ENCODE data around the gene CACNB3.
A peak's percentile ranks its signal among the peaks of the same experiment; 100 is the strongest.

Gene CACNB3

GRCh38 chr12:48780381-48781025 is 37.8 kb upstream of the CACNB3 start:
- Histone ChIP-seq H3K9ac (ENCODE audit: low read length) (no peak overlapping the region), H3K4me1 (ENCODE audit: control insufficient read depth, low read depth, low read length) (peaks cover 11% of the 10 kb centered on the region), H3K36me3 (ENCODE audit: control insufficient read depth, low read depth, low read length) (peaks cover 4% of the 10 kb centered on the region), H3K4me3 (ENCODE audit: low read length) (no peak overlapping the region), H3K9me3 (ENCODE audit: control insufficient read depth, low read depth, low read length) (no peaks in the 10 kb centered on the region), H3K27ac (ENCODE audit: low read length) (no peak overlapping the region), H3K27me3 (ENCODE audit: control insufficient read depth, insufficient read depth, low read length) (no peaks in the 10 kb centered on the region)

GRCh38 chr12:48781750-48782456 is 36.4 kb upstream of the CACNB3 start:
- no peaks in the 10 kb centered on the region for H3K36me3 ChIP-seq (ENCODE audit: control insufficient read depth, low read depth, low read length)
- no peak overlapping the region for H3K9ac ChIP-seq (ENCODE audit: low read length)
- H3K4me3 ChIP-seq (ENCODE audit: low read length) = no peak overlapping the region
- H3K9me3 ChIP-seq (ENCODE audit: control insufficient read depth, low read depth, low read length) = no peaks in the 10 kb centered on the region
- H3K27ac ChIP-seq (ENCODE audit: low read length) = no peak overlapping the region
- H3K27me3 ChIP-seq (ENCODE audit: control insufficient read depth, insufficient read depth, low read length) = no peaks in the 10 kb centered on the region
- peaks cover 11% of the 10 kb centered on the region for H3K4me1 ChIP-seq (ENCODE audit: control insufficient read depth, low read depth, low read length)

- Histone ChIP-seq H3K27ac (ENCODE audit: low read length) (no peak overlapping the region), H3K4me3 (ENCODE audit: low read length) (no peak overlapping the region), H3K9ac (ENCODE audit: low read length) (no peak overlapping the region), H3K9me3 (ENCODE audit: control insufficient read depth, low read depth, low read length) (no peaks in the 10 kb centered on the region), H3K36me3 (ENCODE audit: control insufficient read depth, low read depth, low read length) (no peaks in the 10 kb centered on the region), H3K4me1 (ENCODE audit: control insufficient read depth, low read depth, low read length) (peaks cover 6% of the 10 kb centered on the region), H3K27me3 (ENCODE audit: control insufficient read depth, insufficient read depth, low read length) (peaks cover 3% of the 10 kb centered on the region)
These were observed 35.6 kb upstream of the CACNB3 start for GRCh38 chr12:48782457-48783395.

GRCh38 chr12:48783432-48783831 is 34.9 kb upstream of the CACNB3 start:
- H3K4me3 ChIP-seq (ENCODE audit: low read length) = no peak overlapping the region
- H3K27ac ChIP-seq (ENCODE audit: low read length) = no peak overlapping the region
- H3K9me3 ChIP-seq (ENCODE audit: control insufficient read depth, low read depth, low read length) = no peaks in the 10 kb centered on the region
- H3K36me3 ChIP-seq (ENCODE audit: control insufficient read depth, low read depth, low read length) = no peaks in the 10 kb centered on the region
- H3K4me1 ChIP-seq (ENCODE audit: control insufficient read depth, low read depth, low read length) = peaks cover 6% of the 10 kb centered on the region
- H3K9ac ChIP-seq (ENCODE audit: low read length) = no peak overlapping the region
- peaks cover 7% of the 10 kb centered on the region for H3K27me3 ChIP-seq (ENCODE audit: control insufficient read depth, insufficient read depth, low read length)

GRCh38 chr12:48786591-48787544 is 31.4 kb upstream of the CACNB3 start:
- Histone ChIP-seq H3K27me3 (ENCODE audit: control insufficient read depth, insufficient read depth, low read length) (peaks cover 7% of the 10 kb centered on the region), H3K36me3 (ENCODE audit: control insufficient read depth, low read depth, low read length) (no peaks in the 10 kb centered on the region), H3K9ac (ENCODE audit: low read length) (no peak overlapping the region), H3K4me1 (ENCODE audit: control insufficient read depth, low read depth, low read length) (peaks cover 11% of the 10 kb centered on the region), H3K27ac (ENCODE audit: low read length) (no peak overlapping the region), H3K9me3 (ENCODE audit: control insufficient read depth, low read depth, low read length) (no peaks in the 10 kb centered on the region), H3K4me3 (ENCODE audit: low read length) (peak overlapping the region; percentile 77)

- Histone ChIP-seq H3K36me3 (ENCODE audit: control insufficient read depth, low read depth, low read length) (no peaks in the 10 kb centered on the region), H3K27ac (ENCODE audit: low read length) (no peak overlapping the region), H3K4me1 (ENCODE audit: control insufficient read depth, low read depth, low read length) (peaks cover 11% of the 10 kb centered on the region), H3K9me3 (ENCODE audit: control insufficient read depth, low read depth, low read length) (no peaks in the 10 kb centered on the region), H3K4me3 (ENCODE audit: low read length) (peak overlapping the region; percentile 77), H3K9ac (ENCODE audit: low read length) (peak overlapping the region; percentile 56), H3K27me3 (ENCODE audit: control insufficient read depth, insufficient read depth, low read length) (peaks cover 7% of the 10 kb centered on the region)
These were observed 30.3 kb upstream of the CACNB3 start for GRCh38 chr12:48787791-48788523.

- Histone ChIP-seq H3K9ac (ENCODE audit: low read length) (peak overlapping the region; percentile 56), H3K36me3 (ENCODE audit: control insufficient read depth, low read depth, low read length) (no peaks in the 10 kb centered on the region), H3K27me3 (ENCODE audit: control insufficient read depth, insufficient read depth, low read length) (peaks cover 7% of the 10 kb centered on the region), H3K4me3 (ENCODE audit: low read length) (peak overlapping the region; percentile 77), H3K4me1 (ENCODE audit: control insufficient read depth, low read depth, low read length) (peaks cover 11% of the 10 kb centered on the region), H3K27ac (ENCODE audit: low read length) (no peak overlapping the region), H3K9me3 (ENCODE audit: control insufficient read depth, low read depth, low read length) (no peaks in the 10 kb centered on the region)
These were observed 29.8 kb upstream of the CACNB3 start for GRCh38 chr12:48788524-48788853.

- no peaks in the 10 kb centered on the region for H3K36me3 ChIP-seq (ENCODE audit: control insufficient read depth, low read depth, low read length)
- H3K27me3 ChIP-seq (ENCODE audit: control insufficient read depth, insufficient read depth, low read length) = peaks cover 7% of the 10 kb centered on the region
- peak within 1 kb of the TSS; percentile 56 for H3K9ac ChIP-seq (ENCODE audit: low read length)
- no peak within 1 kb of the TSS for H3K27ac ChIP-seq (ENCODE audit: low read length)
- H3K9me3 ChIP-seq (ENCODE audit: control insufficient read depth, low read depth, low read length) = no peaks in the 10 kb centered on the region
- peak within 1 kb of the TSS; percentile 77 for H3K4me3 ChIP-seq (ENCODE audit: low read length)
- H3K4me1 ChIP-seq (ENCODE audit: control insufficient read depth, low read depth, low read length) = peaks cover 11% of the 10 kb centered on the region
These were observed 29.2 kb upstream of the CACNB3 start, which contains the start of gene ADCY6 for GRCh38 chr12:48788854-48789775. TSS of gene ADCY6 (minus strand) at chr12:48789089. CDS start at chr12:48783434, 5,655 bp downstream.

- H3K27ac ChIP-seq (ENCODE audit: low read length) = no peak overlapping the region
- no peaks in the 10 kb centered on the region for H3K36me3 ChIP-seq (ENCODE audit: control insufficient read depth, low read depth, low read length)
- H3K4me1 ChIP-seq (ENCODE audit: control insufficient read depth, low read depth, low read length) = peaks cover 11% of the 10 kb centered on the region
- H3K27me3 ChIP-seq (ENCODE audit: control insufficient read depth, insufficient read depth, low read length) = peaks cover 7% of the 10 kb centered on the region
- no peak overlapping the region for H3K9ac ChIP-seq (ENCODE audit: low read length)
- peak overlapping the region; percentile 77 for H3K4me3 ChIP-seq (ENCODE audit: low read length)
- no peaks in the 10 kb centered on the region for H3K9me3 ChIP-seq (ENCODE audit: control insufficient read depth, low read depth, low read length)
These were observed 28.4 kb upstream of the CACNB3 start for GRCh38 chr12:48789858-48790326.

Measured in iPS-18a (cell line).